Stimulated activated CD8-positive, alpha-beta memory T cell treated with anti-CD3 and anti-CD28 coated beads, Interleukin-7, amount 100 ng/mL, for 1 hour (primary cell): ENCODE measurements around the gene ZNF445.
"Not testable (repeated sequence)": the region's sequence is repeated elsewhere in the genome, so short reads cannot be mapped to it uniquely, and the experiment has no call there.

Source experiments
- DNase-seq, 2 donors: peaks; one replicate each; pipeline ENCODE4 v3.0.0-alpha.2; 2020; ENCODE audit warnings: low read depth in 2 of 2

ZNF445 gene

GRCh38 chr3:44476181-44476611 is 1.3 kb downstream of the ZNF445 start:
- no peak for DNase-seq

- not testable (repeated sequence) for DNase-seq
Observed at GRCh38 chr3:44474886-44475285, 2.6 kb downstream of the ZNF445 start.

- no peak for DNase-seq
Observed at GRCh38 chr3:44470430-44470829, 7.0 kb downstream of the ZNF445 start.

GRCh38 chr3:44469914-44470313 is 7.6 kb downstream of the ZNF445 start:
- DNase-seq: no peak

GRCh38 chr3:44468572-44469520 is 8.6 kb downstream of the ZNF445 start:
- DNase-seq: no peak

- DNase-seq: not testable (repeated sequence)
Observed at GRCh38 chr3:44468099-44468537, 9.4 kb downstream of the ZNF445 start.

GRCh38 chr3:44467241-44467640 is 10.2 kb downstream of the ZNF445 start:
- DNase-seq: no peak

GRCh38 chr3:44464920-44465319 is 12.6 kb downstream of the ZNF445 start:
- not testable (repeated sequence) for DNase-seq

- DNase-seq: no peak
Observed at GRCh38 chr3:44464509-44464908, 13.0 kb downstream of the ZNF445 start.

- DNase-seq: not testable (repeated sequence)
Observed at GRCh38 chr3:44460050-44460449, 17.4 kb downstream of the ZNF445 start.

GRCh38 chr3:44455318-44455717 is 22.2 kb downstream of the ZNF445 start:
- no peak for DNase-seq

GRCh38 chr3:44454258-44454657 is 23.2 kb downstream of the ZNF445 start:
- DNase-seq: no peak

- no peak for DNase-seq
Observed at GRCh38 chr3:44451441-44451840, 26.0 kb downstream of the ZNF445 start.

GRCh38 chr3:44446929-44447328 is 30.5 kb downstream of the ZNF445 start:
- DNase-seq: no peak

- DNase-seq: no peak
Observed at GRCh38 chr3:44445786-44446185, 31.7 kb downstream of the ZNF445 start.

GRCh38 chr3:44444896-44445691 is 32.4 kb downstream of the ZNF445 start:
- DNase-seq: no peak

GRCh38 chr3:44444437-44444836 is 33.0 kb downstream of the ZNF445 start:
- DNase-seq: no peak

- no peak for DNase-seq
Observed at GRCh38 chr3:44442596-44443309, 34.7 kb downstream of the ZNF445 start.

GRCh38 chr3:44439499-44440295 is 37.8 kb downstream of the ZNF445 start:
- peak; percentile 24 to 28 for DNase-seq

- no peak for DNase-seq
Observed at GRCh38 chr3:44437800-44438199, 39.7 kb downstream of the ZNF445 start.

GRCh38 chr3:44436181-44436580 is 41.3 kb downstream of the ZNF445 start:
- DNase-seq: no peak
